H1 (cell line): ENCODE data around the gene RAB5B. TPM values are rescaled to one million over a fixed set of nuclear protein-coding genes. Genes with fewer than 3 reads are reported as not detected.

Experiments used
- CTCF ChIA-PET: fragments of 300-600 bp; sonication (Branson Sonifier 250); formaldehyde crosslinking; loops from one replicate; lab custom pipeline; 2021; ENCODE audit not compliant: partially characterized antibody; lab: Charles Lee
- POLR2A ChIA-PET: fragments of 300-600 bp; sonication (Branson Sonifier 250); formaldehyde crosslinking; loops from one replicate; lab custom pipeline; 2021; ENCODE audit warnings: inconsistent platforms; ENCODE audit not compliant: partially characterized antibody; lab: Charles Lee
- DNase-seq, 2 experiments: peaks; one replicate each; pipeline versions ENCODE4 v3.0.0 to v3.0.0-alpha.2; 2010 to 2022; ENCODE audit warnings: low spot score in 2 of 2, low read depth in 1 of 2, mixed read lengths in 1 of 2
- FAIRE-seq: peaks from 2 replicates; lab custom pipeline; 2011; peaks lifted over from hg19 to GRCh38; lab: Jason Lieb, UNC
- H2AFZ ChIP-seq: 2 replicates; pipeline ENCODE4 v1.8.1; 2012; ENCODE audit warnings: low read length, inconsistent platforms
- H2AK5ac ChIP-seq: 2 replicates; pipeline ENCODE4 v1.6.1; 2013; ENCODE audit warnings: low read depth, low read length
- H2BK120ac ChIP-seq: replicated peaks from 2 replicates; pipeline ENCODE3; 2013; ENCODE audit warnings: low read depth, low read length, inconsistent platforms
- H2BK12ac ChIP-seq: 2 replicates; pipeline ENCODE4 v1.6.1; 2013; ENCODE audit warnings: low read depth, low read length
- H2BK15ac ChIP-seq: 2 replicates; pipeline ENCODE4 v1.6.1; 2013; ENCODE audit warnings: low read length
- H2BK20ac ChIP-seq: 2 replicates; pipeline ENCODE4 v1.6.1; 2013; ENCODE audit warnings: low read length
- H2BK5ac ChIP-seq: 2 replicates; pipeline ENCODE4 v1.6.1; 2013; ENCODE audit warnings: low read depth, low read length
- H3K14ac ChIP-seq: 2 replicates; pipeline ENCODE4 v1.6.1; 2013; ENCODE audit warnings: inconsistent platforms; ENCODE audit not compliant: insufficient read length
- H3K18ac ChIP-seq: 2 replicates; pipeline ENCODE4 v1.6.1; 2013; ENCODE audit warnings: low read length; ENCODE audit errors: extremely low read depth
- H3K23ac ChIP-seq: 2 replicates; pipeline ENCODE4 v1.6.1; 2013; ENCODE audit warnings: inconsistent platforms; ENCODE audit not compliant: insufficient read length
- H3K23me2 ChIP-seq: 2 replicates; pipeline ENCODE4 v1.6.1; 2013; ENCODE audit warnings: low read depth, low read length
- H3K27ac ChIP-seq: 2 replicates; pipeline ENCODE4 v1.6.1; 2011; ENCODE audit warnings: low read depth, low read length, inconsistent platforms
- H3K27me3 ChIP-seq, 4 experiments: replicated peaks in 1 of 4; 1 replicate in 1 of 4; 2 replicates in 3 of 4; pipeline versions ENCODE4 v1.6.1 to v1.8.1; 2011 to 2013; ENCODE audit warnings: low read length in 3 of 4, mild to moderate bottlenecking in 3 of 4, inconsistent platforms in 2 of 4, mixed read lengths in 2 of 4, moderate library complexity in 1 of 4; ENCODE audit not compliant: control insufficient read depth in 3 of 4, insufficient read depth in 3 of 4; ENCODE audit errors: extremely low read depth in 1 of 4
- H3K36me3 ChIP-seq, 4 experiments: 2 replicates each; pipeline versions ENCODE4 v1.6.1 to v1.8.1; 2011 to 2013; ENCODE audit warnings: mild to moderate bottlenecking in 4 of 4, low read length in 3 of 4, moderate library complexity in 2 of 4, control low read depth in 1 of 4, inconsistent platforms in 1 of 4; ENCODE audit not compliant: insufficient read depth in 4 of 4, control insufficient read depth in 2 of 4
- H3K4ac ChIP-seq: replicated peaks from 2 replicates; pipeline ENCODE3; 2013; ENCODE audit warnings: low read length, low read depth, mixed read lengths, inconsistent platforms; ENCODE audit not compliant: insufficient read length
- H3K4me1 ChIP-seq, 4 experiments: replicated peaks in 1 of 4; 1 replicate in 1 of 4; 2 replicates in 3 of 4; pipeline versions ENCODE4 v1.6.1 to v1.8.1; 2011 to 2013; ENCODE audit warnings: low read length in 3 of 4, inconsistent platforms in 2 of 4, mixed read lengths in 1 of 4; ENCODE audit not compliant: insufficient read depth in 4 of 4, control insufficient read depth in 3 of 4
- H3K4me2 ChIP-seq, 2 experiments: 2 replicates each; pipeline versions ENCODE4 v1.6.1 to v1.8.1; 2011 to 2013; ENCODE audit warnings: low read depth in 2 of 2, low read length in 2 of 2, control low read depth in 1 of 2, inconsistent platforms in 1 of 2, mild to moderate bottlenecking in 1 of 2; ENCODE audit not compliant: insufficient read depth in 1 of 2
- H3K4me3 ChIP-seq, 4 experiments: fragments of 200-600, 300-600 bp in 1 of 4; sonication (generic), shearing (Covaris generic), sonication (Bioruptor Twin) in 1 of 4; 2 replicates each; pipeline versions ENCODE4 v1.5.1 to v1.8.1; 2011 to 2016; ENCODE audit warnings: low read length in 4 of 4, low read depth in 3 of 4, control low read depth in 2 of 4, inconsistent platforms in 2 of 4, mild to moderate bottlenecking in 2 of 4, mixed read lengths in 1 of 4, moderate library complexity in 1 of 4; ENCODE audit not compliant: insufficient read depth in 2 of 4; ENCODE audit errors: extremely low read depth in 1 of 4
- H3K56ac ChIP-seq: replicated peaks from 2 replicates; pipeline ENCODE3; 2013; ENCODE audit warnings: low read depth, mild to moderate bottlenecking, mixed read lengths, low read length, inconsistent platforms; ENCODE audit not compliant: insufficient read length
- H3K79me1 ChIP-seq: 2 replicates; pipeline ENCODE4 v1.6.1; 2013; ENCODE audit warnings: low read depth, low read length, control low read depth
- H3K79me2 ChIP-seq, 2 experiments: 2 replicates each; pipeline versions ENCODE4 v1.6.1 to v1.8.1; 2012 to 2013; ENCODE audit warnings: low read length in 2 of 2, mild to moderate bottlenecking in 2 of 2, inconsistent platforms in 1 of 2; ENCODE audit not compliant: insufficient read depth in 2 of 2, control insufficient read depth in 1 of 2
- H3K9ac ChIP-seq, 4 experiments: replicated peaks in 1 of 4; 1 replicate in 1 of 4; 2 replicates in 3 of 4; pipeline versions ENCODE4 v1.6.1 to v1.8.1; 2011 to 2013; ENCODE audit warnings: low read depth in 3 of 4, low read length in 3 of 4, control low read depth in 2 of 4, mild to moderate bottlenecking in 2 of 4, moderate library complexity in 2 of 4, inconsistent platforms in 1 of 4; ENCODE audit errors: extremely low read depth in 1 of 4
- H3K9me3 ChIP-seq, 2 experiments: 2 replicates each; pipeline versions ENCODE4 v1.6.1 to v1.8.1; 2012 to 2013; ENCODE audit warnings: mild to moderate bottlenecking in 2 of 2, moderate library complexity in 2 of 2, control low read depth in 1 of 2, inconsistent platforms in 1 of 2, low read depth in 1 of 2, low read length in 1 of 2, mixed read lengths in 1 of 2; ENCODE audit not compliant: insufficient read depth in 2 of 2
- H4K20me1 ChIP-seq, 2 experiments: replicated peaks in 1 of 2; 2 replicates each; pipeline versions ENCODE3 to v1.8.1; 2011 to 2013; ENCODE audit warnings: inconsistent platforms in 2 of 2, low read length in 2 of 2, mild to moderate bottlenecking in 1 of 2; ENCODE audit not compliant: insufficient read depth in 2 of 2, control insufficient read depth in 1 of 2
- H4K5ac ChIP-seq: 2 replicates; pipeline ENCODE4 v1.6.1; 2013; ENCODE audit warnings: low read length, low read depth, mixed read lengths, inconsistent platforms; ENCODE audit not compliant: insufficient read length
- H4K8ac ChIP-seq: 2 replicates; pipeline ENCODE4 v1.8.0; 2013; ENCODE audit warnings: mild to moderate bottlenecking, moderate library complexity, low read length, inconsistent platforms; ENCODE audit not compliant: insufficient read depth; ENCODE audit errors: extremely low read depth
- H4K91ac ChIP-seq: replicated peaks from 2 replicates; pipeline ENCODE3; 2013; ENCODE audit warnings: low read length, mixed read lengths, inconsistent platforms; ENCODE audit not compliant: insufficient read length
- ASH2L ChIP-seq: fragments of 200-600, 300-600 bp; sonication (generic); IDR thresholded peaks from one replicate; pipeline ENCODE4 v1.7.1; 2017; ENCODE audit warnings: low read length
- BRCA1 ChIP-seq: IDR thresholded peaks from 2 replicates; pipeline ENCODE4 v1.6.1; 2012; ENCODE audit warnings: low read depth, low read length, improper control_type of control experiment
- CREB1 ChIP-seq: IDR thresholded peaks from 2 replicates; pipeline ENCODE4 v1.6.1; 2012; ENCODE audit warnings: inconsistent platforms
- GABPA ChIP-seq: IDR thresholded peaks from 2 replicates; pipeline ENCODE4 v1.6.1; 2011; ENCODE audit warnings: mild to moderate bottlenecking, low read length, moderate library complexity, borderline replicate concordance; ENCODE audit not compliant: insufficient read depth
- HDAC2 ChIP-seq, 2 experiments: fragments of 300-600 bp in 1 of 2; sonication (generic) in 1 of 2; IDR thresholded peaks; 2 replicates each; pipeline ENCODE4 v1.6.1; 2011 to 2012; ENCODE audit warnings: low read depth in 2 of 2, low read length in 2 of 2, mild to moderate bottlenecking in 2 of 2, moderate library complexity in 2 of 2, borderline replicate concordance in 1 of 2, inconsistent platforms in 1 of 2
- RBBP5 ChIP-seq: IDR thresholded peaks from 2 replicates; pipeline ENCODE4 v1.7.1; 2012; ENCODE audit warnings: low read depth, mild to moderate bottlenecking, inconsistent platforms, low read length, moderate library complexity, borderline replicate concordance
- RFX5 ChIP-seq: IDR thresholded peaks from 2 replicates; pipeline ENCODE4 v1.6.1; 2011; ENCODE audit warnings: low read depth, low read length, improper control_type of control experiment, borderline replicate concordance
- WGBS, 2 experiments: shearing (Covaris generic) in 1 of 2; methylation state at CpG; one replicate each; pipeline versions ENCODE4 v1.1.6 to v1.1.7; 2013 to 2015; ENCODE audit warnings: low lambda C conversion rate in 2 of 2, mixed read lengths in 2 of 2, inconsistent platforms in 1 of 2, low coverage in 1 of 2, missing lambda C conversion rate in 1 of 2; ENCODE audit not compliant: insufficient replicate concordance in 2 of 2, insufficient coverage in 1 of 2, insufficient read length in 1 of 2; ENCODE audit errors: extremely low coverage in 1 of 2, missing lambda C conversion rate in 1 of 2; 5-methylcytosine and 5-hydroxymethylcytosine counted together
- polyA plus RNA-seq, 7 experiments: library from polyadenylated mRNA; depleted of rRNA in 3 of 7; stranded (reverse) in 5 of 7; unstranded in 2 of 7; fragments of >200 nt in 5 of 7; fragments of 200-250 nt in 2 of 7; gene quantifications; 1 replicate in 5 of 7; 2 replicates in 1 of 7; 4 replicates in 1 of 7; pipeline versions ENCODE4 v1.2.1 to v1.2.3, GENCODE V29; 2011 to 2013; ENCODE audit warnings: missing spikeins in 2 of 7, mixed read lengths in 2 of 7
- total RNA-seq: library from RNA; stranded (reverse); fragmentation: NEBNext Ultra II Directional; extraction: Animal tissue kit (Norgen Biotek cat#: 25700); gene quantifications from 2 replicates; pipeline ENCODE4 v1.2.1, GENCODE V29; 2021
- TF ChIP-seq, protein P1 (sequence below): IDR thresholded peaks from 2 replicates; pipeline ENCODE4 v1.6.1; 2012; ENCODE audit warnings: low read length, inconsistent platforms

Gene RAB5B
- total and polyA plus RNA-seq, 2 of the 8 experiments (the other 6 are each of a cell fraction or from before 2014, with no cell fraction given) = 56.7 to 62.4 TPM

GRCh38 chr12:56018356-56018755, 44.5 kb downstream of the RAB5B start:
- TF ChIP-seq ASH2L (no peak), RBBP5 (no peak), HDAC2 (IDR thresholded peaks at IDR 0.05; ENCODE audit: borderline replicate concordance in 1 of 2, low read depth in 2 of 2, low read length in 2 of 2) (no peak), RFX5 (no peak), CREB1 (no peak), GABPA (no peak), BRCA1 (no peak)
- TF ChIP-seq, protein P1, sequence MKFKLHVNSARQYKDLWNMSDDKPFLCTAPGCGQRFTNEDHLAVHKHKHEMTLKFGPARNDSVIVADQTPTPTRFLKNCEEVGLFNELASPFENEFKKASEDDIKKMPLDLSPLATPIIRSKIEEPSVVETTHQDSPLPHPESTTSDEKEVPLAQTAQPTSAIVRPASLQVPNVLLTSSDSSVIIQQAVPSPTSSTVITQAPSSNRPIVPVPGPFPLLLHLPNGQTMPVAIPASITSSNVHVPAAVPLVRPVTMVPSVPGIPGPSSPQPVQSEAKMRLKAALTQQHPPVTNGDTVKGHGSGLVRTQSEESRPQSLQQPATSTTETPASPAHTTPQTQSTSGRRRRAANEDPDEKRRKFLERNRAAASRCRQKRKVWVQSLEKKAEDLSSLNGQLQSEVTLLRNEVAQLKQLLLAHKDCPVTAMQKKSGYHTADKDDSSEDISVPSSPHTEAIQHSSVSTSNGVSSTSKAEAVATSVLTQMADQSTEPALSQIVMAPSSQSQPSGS = no peak
- Histone ChIP-seq H3K4me3 (no peak overlapping the region), H2AK5ac (no peak overlapping the region), H3K9ac (no peak overlapping the region), H3K27ac (no peak overlapping the region), H2BK120ac (no peak overlapping the region), H3K4ac (no peak overlapping the region), H3K4me1 (peaks cover 8 to 25% (median 16%) of the 10 kb centered on the region in 4 experiments), H3K4me2 (no peak overlapping the region), H3K79me2 (no peaks in the 10 kb centered on the region), H3K56ac (no peak overlapping the region), H3K14ac (no peak overlapping the region), H2BK5ac (no peak overlapping the region), H4K5ac (no peak overlapping the region), H2BK15ac (no peak overlapping the region), H3K9me3 (no peaks in the 10 kb centered on the region), H2AFZ (no peak overlapping the region), H4K20me1 (no peaks in the 10 kb centered on the region), H3K27me3 (no peaks in the 10 kb centered on the region), H3K23ac (no peak overlapping the region), H3K79me1 (no peaks in the 10 kb centered on the region; the same call in 1 of the 2 replicates), H3K36me3 (peaks cover 0 to 5% (median 2%) of the 10 kb centered on the region in 4 experiments; a peak in 2 of 8 replicates), H3K18ac (no peak overlapping the region), H2BK20ac (no peak overlapping the region), H3K23me2 (peaks cover 12% of the 10 kb centered on the region), H2BK12ac (no peak overlapping the region), H4K8ac (no peak overlapping the region), H4K91ac (no peak overlapping the region)
- ChIA-PET POLR2A (interaction anchor here (0.6 to 6.3 kb wide), 5 partner anchors 9 to 45 kb away, joined by 3 to 82 read pairs (median 14); partner anchors contain the start of gene RAB5B), CTCF (interaction anchor here (0.6 to 18.1 kb wide), 5 partner anchors 9 to 1559 kb away, joined by 3 to 256 read pairs (median 6); partner anchors contain the start of gene SUOX)
- 100% methylated on average over 1 of the region's 1 CpG; no CpG with 5 or more reads in 1 of the 2 experiments for WGBS, 2 experiments
- DNase-seq (no peak), FAIRE-seq (no peak)
